HepG2 (cell line): ENCODE data around the gene LRRC27. TPM values are rescaled to one million over a fixed set of nuclear protein-coding genes. Genes with fewer than 3 reads are reported as not detected.
"Not testable (repeated sequence)": the region's sequence is repeated elsewhere in the genome, so short reads cannot be mapped to it uniquely, and the experiment has no call there.

Experiments used
- ATAC-seq: fragments of 200-7000 bp; cut with Tn5 transposase; 3 replicates; pipeline ENCODE4 v1.9.1; 2020; ENCODE audit warnings: mild to moderate bottlenecking, moderate library complexity
- BruUV-seq: library from RNA; stranded (reverse); fragments of 400-500 nt; replicated peaks from 2 replicates; lab custom pipeline; 2021; lab: Mats Ljungman, UMichigan
- CTCF ChIA-PET: fragments of 300-600 bp; formaldehyde crosslinking; extraction: SDS; loops from one replicate; lab custom pipeline; 2021; ENCODE audit warnings: low total read pairs, inconsistent platforms, low intra/inter-chr PET ratio; lab: Yijun Ruan, JAX
- POLR2A ChIA-PET: fragments of 350-600 bp; sonication (Branson Sonifier 250); formaldehyde crosslinking; loops from one replicate; lab custom pipeline; 2020; ENCODE audit warnings: antibody characterized with exemption, inconsistent platforms; lab: Yijun Ruan, JAX
- DNase-seq: peaks from one replicate; pipeline ENCODE4 v3.0.0-alpha.2; 2015; ENCODE audit warnings: low spot score
- FAIRE-seq: peaks from 3 replicates; lab custom pipeline; 2011; peaks lifted over from hg19 to GRCh38; lab: Jason Lieb, UNC
- H2AFZ ChIP-seq: one replicate; pipeline ENCODE4 v1.6.1; 2011; ENCODE audit warnings: low read length, inconsistent platforms
- H3K27ac ChIP-seq: fragments of 300-600 bp; 3 replicates; pipeline ENCODE4 v1.8.0; 2011; ENCODE audit warnings: mixed run types, mild to moderate bottlenecking, mixed read lengths, low read length, inconsistent platforms; ENCODE audit not compliant: insufficient read depth; ENCODE audit errors: extremely low read length
- H3K27me3 ChIP-seq, 2 experiments: fragments of 200-600 bp in 1 of 2; 2 replicates in 1 of 2; 3 replicates in 1 of 2; pipeline versions ENCODE4 v1.6.0 to v1.8.0; 2011; ENCODE audit warnings: low read length in 2 of 2, mild to moderate bottlenecking in 2 of 2, moderate library complexity in 2 of 2, inconsistent platforms in 1 of 2; ENCODE audit not compliant: insufficient read depth in 2 of 2, control insufficient read depth in 1 of 2
- H3K36me3 ChIP-seq, 2 experiments: fragments of 200-600 bp in 1 of 2; replicated peaks in 1 of 2; 2 replicates in 1 of 2; 3 replicates in 1 of 2; pipeline versions ENCODE4 v1.5.1 to v1.8.0; 2011; ENCODE audit warnings: low read length in 2 of 2, inconsistent platforms in 1 of 2; ENCODE audit not compliant: insufficient read depth in 2 of 2, control insufficient read depth in 1 of 2
- H3K4me1 ChIP-seq: 2 replicates; pipeline ENCODE4 v1.5.1; 2012; ENCODE audit warnings: low read length, inconsistent platforms; ENCODE audit not compliant: insufficient read depth
- H3K4me2 ChIP-seq: 2 replicates; pipeline ENCODE4 v1.6.0; 2011; ENCODE audit warnings: low read depth, low read length, inconsistent platforms
- H3K4me3 ChIP-seq, 3 experiments: fragments of 200-600 bp in 1 of 3; sonication (generic), shearing (Covaris generic) in 1 of 3; replicated peaks in 1 of 3; 2 replicates each; pipeline ENCODE4 v1.5.1; 2011 to 2016; ENCODE audit warnings: low read length in 3 of 3, inconsistent platforms in 2 of 3, low read depth in 2 of 3, mild to moderate bottlenecking in 2 of 3, control low read depth in 1 of 3, mixed read lengths in 1 of 3; ENCODE audit not compliant: insufficient read depth in 1 of 3
- H3K79me2 ChIP-seq: one replicate; pipeline ENCODE4 v1.6.1; 2011; ENCODE audit warnings: low read length, inconsistent platforms; ENCODE audit not compliant: insufficient read depth
- H3K9ac ChIP-seq: 2 replicates; pipeline ENCODE4 v1.6.0; 2011; ENCODE audit warnings: mild to moderate bottlenecking, low read depth, low read length, inconsistent platforms; ENCODE audit not compliant: insufficient read depth
- H3K9me3 ChIP-seq: 2 replicates; pipeline ENCODE4 v1.5.1; 2012; ENCODE audit warnings: mild to moderate bottlenecking, low read length
- H4K20me1 ChIP-seq: 2 replicates; pipeline ENCODE4 v1.6.0; 2011; ENCODE audit warnings: inconsistent platforms, mild to moderate bottlenecking, low read length, moderate library complexity; ENCODE audit not compliant: insufficient read depth
- CREB1 ChIP-seq, 2 experiments: fragments of 450-650 bp in 1 of 2; IDR thresholded peaks; 2 replicates each; pipeline ENCODE4 v1.6.1; 2016 to 2017; ENCODE audit warnings: control low read depth in 1 of 2, mild to moderate bottlenecking in 1 of 2, missing compliant biosample characterization in 1 of 2, missing genetic modification characterization in 1 of 2
- CTCF ChIP-seq: sonication (generic); formaldehyde crosslinking; IDR thresholded peaks from 2 replicates; pipeline ENCODE4 v1.5.0; 2020; ENCODE audit warnings: mild to moderate bottlenecking, missing genetic modification reagents, moderate library complexity
- EEA1 ChIP-seq: sonication (generic); formaldehyde crosslinking; IDR thresholded peaks from 2 replicates; pipeline ENCODE4 v1.5.1; 2020; ENCODE audit warnings: mild to moderate bottlenecking, missing genetic modification reagents, borderline replicate concordance
- FOXM1 ChIP-seq: sonication (generic); formaldehyde crosslinking; IDR thresholded peaks from 2 replicates; pipeline ENCODE4 v1.5.0; 2020; ENCODE audit warnings: missing genetic modification reagents
- MNT ChIP-seq: fragments of 450-650 bp; IDR thresholded peaks from 2 replicates; pipeline ENCODE4 v1.6.1; 2016
- PHF8 ChIP-seq: sonication (generic); formaldehyde crosslinking; IDR thresholded peaks from 2 replicates; pipeline ENCODE4 v1.5.0; 2020; ENCODE audit warnings: missing genetic modification reagents
- RFX1 ChIP-seq: fragments of 450-650 bp; IDR thresholded peaks from 2 replicates; pipeline ENCODE4 v1.6.1; 2017
- SP4 ChIP-seq: sonication (generic); formaldehyde crosslinking; IDR thresholded peaks from 2 replicates; pipeline ENCODE4 v1.8.1; 2023; ENCODE audit warnings: mild to moderate bottlenecking, missing genetic modification reagents
- TFDP2 ChIP-seq: sonication (generic); formaldehyde crosslinking; IDR thresholded peaks from 2 replicates; pipeline ENCODE4 v1.4.0; 2020; ENCODE audit warnings: missing genetic modification reagents
- ZNF143 ChIP-seq: sonication (generic); formaldehyde crosslinking; IDR thresholded peaks from 2 replicates; pipeline ENCODE4 v1.4.0; 2020; ENCODE audit warnings: missing genetic modification reagents
- ZNF572 ChIP-seq: sonication (generic); formaldehyde crosslinking; IDR thresholded peaks from 2 replicates; pipeline ENCODE4 v1.5.1; 2020; ENCODE audit warnings: mild to moderate bottlenecking, missing genetic modification reagents
- ZNF576 ChIP-seq: sonication (generic); formaldehyde crosslinking; IDR thresholded peaks from 2 replicates; pipeline ENCODE4 v1.4.0; 2020; ENCODE audit warnings: mild to moderate bottlenecking, missing genetic modification reagents
- ZNF839 ChIP-seq: sonication (generic); formaldehyde crosslinking; IDR thresholded peaks from 2 replicates; pipeline ENCODE4 v1.4.0; 2020; ENCODE audit warnings: missing genetic modification reagents, mild to moderate bottlenecking, borderline replicate concordance
- WGBS: methylation state at CpG from one replicate; pipeline ENCODE4 v1.1.6; 2017; ENCODE audit warnings: low lambda C conversion rate; 5-methylcytosine and 5-hydroxymethylcytosine counted together
- in situ Hi-C: cut with HindIII; loops from 2 replicates; pipeline ENCODE4 v1.10.0; 2017; ENCODE audit warnings: low pct_unique_long_range_greater_than_20kb; ENCODE audit not compliant: extremely low pct_ligation_motif_present
- intact Hi-C: fragments of 100-400 bp; cut with micrococcal nuclease; formaldehyde crosslinking; loops from one replicate; pipeline ENCODE4 v1.10.0; 2022; ENCODE audit not compliant: unreplicated experiment
- polyA plus RNA-seq, 8 experiments: library from polyadenylated mRNA; depleted of rRNA in 3 of 8; stranded (reverse) in 7 of 8; unstranded in 1 of 8; fragments of >200 nt; fragmentation: Illumina TruSeq in 4 of 8; extraction: Trizol in 4 of 8; gene quantifications; 2 replicates each; pipeline versions ENCODE4 v1.2.1 to v1.2.3, GENCODE V29; 2011 to 2016; ENCODE audit warnings: low read depth in 4 of 8, missing spikeins in 1 of 8, mixed read lengths in 1 of 8; ENCODE audit not compliant: insufficient read depth in 1 of 8
- total RNA-seq, 5 experiments: library from RNA; depleted of rRNA; stranded (reverse); fragments of >200 nt; fragmentation: Illumina TruSeq; extraction: Trizol; gene quantifications; 2 replicates each; pipeline ENCODE4 v1.2.3, GENCODE V29; 2016; ENCODE audit warnings: low read depth in 1 of 5

Gene LRRC27
- total and polyA plus RNA-seq, 2 of the 13 experiments (the other 11 are each of a cell fraction or from before 2014, with no cell fraction given): 4.2 to 4.6 TPM

GRCh38 chr10:132377326-132377725 lies 45.3 kb downstream of the LRRC27 start:
- Histone ChIP-seq H4K20me1 (no peaks in the 10 kb centered on the region), H3K27me3 (0 out of 5 replicates have a peak, but pooled peaks cover 0 to 5% of the 10 kb centered on the region in 2 experiments), H2AFZ (no peak overlapping the region), H3K9ac (no peak overlapping the region), H3K4me2 (no peak overlapping the region), H3K36me3 (no peaks in the 10 kb centered on the region), H3K4me1 (peaks cover 39% of the 10 kb centered on the region), H3K27ac (no peak overlapping the region), H3K9me3 (no peaks in the 10 kb centered on the region), H3K4me3 (no peak overlapping the region), H3K79me2 (no peaks in the 10 kb centered on the region)
- ATAC-seq (no peak), DNase-seq (no peak), FAIRE-seq (no peak)
- in situ Hi-C loops (no loop called here), intact Hi-C loops (no loop called here)
- ChIA-PET POLR2A (no interaction called here), CTCF (no interaction called here)
- BruUV-seq: no TSS peak
- 81% methylated on average over 7 of the region's 7 CpGs for WGBS
- TF ChIP-seq FOXM1 (CRISPR knock-in tag) (no peak), ZNF572 (CRISPR knock-in tag) (no peak), RFX1 (no peak), ZNF576 (CRISPR knock-in tag) (no peak), SP4 (no peak), ZNF839 (CRISPR knock-in tag) (no peak), TFDP2 (CRISPR knock-in tag) (no peak), PHF8 (CRISPR knock-in tag) (no peak), CTCF (no peak), MNT (no peak), CREB1 (IDR thresholded peaks at IDR 0.05) (no peak), CREB1 (CRISPR knock-in tag; IDR thresholded peaks at IDR 0.05) (no peak), ZNF143 (CRISPR knock-in tag) (no peak), EEA1 (CRISPR knock-in tag) (no peak)

- CTCF ChIA-PET, DNase-seq, intact Hi-C loops, H2AFZ ChIP-seq, BruUV-seq, ATAC-seq, in situ Hi-C loops, H3K79me2 ChIP-seq, H3K4me2 ChIP-seq, H3K9ac ChIP-seq, H3K27ac ChIP-seq, H3K4me3 ChIP-seq, H3K36me3 ChIP-seq, FAIRE-seq, POLR2A ChIA-PET, H3K9me3 ChIP-seq, H4K20me1 ChIP-seq: not testable (repeated sequence)
- peaks cover 0 to 15% of the 10 kb centered on the region in 2 experiments; a peak in 2 of 5 replicates for H3K27me3 ChIP-seq
- WGBS: 65% methylated on average over 16 of the region's 16 CpGs
- H3K4me1 ChIP-seq: peaks cover 51% of the 10 kb centered on the region
Measured at GRCh38 chr10:132379026-132379425, 47.0 kb downstream of the LRRC27 start.
